ENCODE measurements around the gene MDGA2. TPM values are rescaled to one million over a fixed set of nuclear protein-coding genes. Genes with fewer than 3 reads are reported as not detected.

Gene MDGA2
- total RNA-seq (2022), result not detected in 2 replicates
- percentile 6 among the genes with signal in this experiment for Bru-seq, nascent RNA
- percentile 15 among the genes with signal in this experiment for BruChase-seq, experiment 1, labeled RNA remaining after a 2-hour chase
- percentile 11 among the genes with signal in this experiment for BruChase-seq, experiment 2, labeled RNA remaining after a 6-hour chase
- long read RNA-seq, result 0 reads

DNA sequence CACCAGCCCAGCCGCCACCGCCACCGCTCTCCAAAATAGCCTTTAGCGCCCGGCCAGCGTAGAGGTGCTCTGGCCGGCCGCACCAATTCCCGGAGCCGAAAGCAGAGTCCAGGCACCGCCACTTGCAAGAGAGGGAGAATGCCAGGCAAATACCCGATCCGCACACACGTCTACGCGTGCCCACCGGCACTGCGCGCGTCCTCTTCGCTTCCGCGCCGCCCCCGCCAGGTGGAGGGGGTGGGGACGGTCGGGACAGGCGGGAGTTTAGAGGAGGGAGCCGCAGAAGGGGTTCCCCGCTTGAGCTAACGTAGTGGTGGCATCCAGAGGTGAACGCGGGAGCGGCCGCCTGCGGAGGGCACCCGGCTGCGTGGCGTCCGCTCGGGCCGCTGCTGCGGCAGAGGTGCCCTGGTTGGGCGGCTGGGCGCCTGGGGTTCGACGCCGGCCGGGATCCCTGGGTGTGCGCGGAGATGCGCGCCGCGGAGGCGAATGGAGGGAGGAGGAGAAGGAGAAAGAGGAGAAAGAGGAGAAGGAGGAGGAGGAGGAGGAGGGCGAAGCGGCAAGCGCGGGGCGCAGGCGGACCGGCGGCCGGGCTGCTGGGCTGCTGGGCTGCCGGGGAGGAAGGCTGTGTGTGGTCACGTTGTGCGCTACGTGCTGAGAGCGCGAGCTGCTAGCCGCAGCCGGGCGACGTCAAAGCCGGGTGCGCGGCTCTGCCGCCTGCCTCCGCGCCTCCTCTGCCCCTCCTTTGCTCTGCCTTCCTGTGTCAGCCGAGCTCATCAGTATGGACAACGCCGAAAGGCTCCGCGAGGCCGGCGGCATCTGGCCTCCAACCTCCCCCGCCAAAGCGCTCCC lies at the start of gene MDGA2:
MDGA2 (minus strand) TSS at position 140 of the 849 bp plus-strand sequence.
- H3K4me1 Mint-ChIP-seq (ENCODE audit: low read depth, unreplicated experiment), result no peaks in the 10 kb centered on the region
- no peak for DNase-seq
- POLR2A ChIA-PET, result no interaction called here
- Histone ChIP-seq H3K27me3 (replicated peaks; ENCODE audit: control insufficient read depth, insufficient read depth, low read length) (no peaks in the 10 kb centered on the region), H3K36me3 (ENCODE audit: control insufficient read depth, insufficient read depth, low read length) (no peaks in the 10 kb centered on the region), H3K4me3 (ENCODE audit: low read depth, low read length) (no peak within 1 kb of the TSS), H3K9me3 (no peaks in the 10 kb centered on the region), H3K4me1 (no peaks in the 10 kb centered on the region)
- no peaks in the 10 kb centered on the region for H3K36me3 Mint-ChIP-seq (ENCODE audit: insufficient read depth, unreplicated experiment)
- no TSS peak for BruUV-seq (replicated peaks)
- intact Hi-C loops (cut with micrococcal nuclease; ENCODE audit: unreplicated experiment), result no loop called here
- no peaks in the 10 kb centered on the region for H3K27me3 Mint-ChIP-seq (ENCODE audit: insufficient read depth, unreplicated experiment)
- H3K4me3 Mint-ChIP-seq (ENCODE audit: unreplicated experiment), result no peak within 1 kb of the TSS
- H3K27ac Mint-ChIP-seq (ENCODE audit: unreplicated experiment), result no peak within 1 kb of the TSS
- TF ChIP-seq, protein P1, sequence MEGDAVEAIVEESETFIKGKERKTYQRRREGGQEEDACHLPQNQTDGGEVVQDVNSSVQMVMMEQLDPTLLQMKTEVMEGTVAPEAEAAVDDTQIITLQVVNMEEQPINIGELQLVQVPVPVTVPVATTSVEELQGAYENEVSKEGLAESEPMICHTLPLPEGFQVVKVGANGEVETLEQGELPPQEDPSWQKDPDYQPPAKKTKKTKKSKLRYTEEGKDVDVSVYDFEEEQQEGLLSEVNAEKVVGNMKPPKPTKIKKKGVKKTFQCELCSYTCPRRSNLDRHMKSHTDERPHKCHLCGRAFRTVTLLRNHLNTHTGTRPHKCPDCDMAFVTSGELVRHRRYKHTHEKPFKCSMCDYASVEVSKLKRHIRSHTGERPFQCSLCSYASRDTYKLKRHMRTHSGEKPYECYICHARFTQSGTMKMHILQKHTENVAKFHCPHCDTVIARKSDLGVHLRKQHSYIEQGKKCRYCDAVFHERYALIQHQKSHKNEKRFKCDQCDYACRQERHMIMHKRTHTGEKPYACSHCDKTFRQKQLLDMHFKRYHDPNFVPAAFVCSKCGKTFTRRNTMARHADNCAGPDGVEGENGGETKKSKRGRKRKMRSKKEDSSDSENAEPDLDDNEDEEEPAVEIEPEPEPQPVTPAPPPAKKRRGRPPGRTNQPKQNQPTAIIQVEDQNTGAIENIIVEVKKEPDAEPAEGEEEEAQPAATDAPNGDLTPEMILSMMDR (IDR thresholded peaks at IDR 0.05; ENCODE audit: insufficient read depth in 1 of 2, low read depth in 1 of 2, low read length in 1 of 2, severe bottlenecking in 1 of 2, unreplicated experiment in 1 of 2), result no peak
- H3K9me3 Mint-ChIP-seq (ENCODE audit: unreplicated experiment), result no peaks in the 10 kb centered on the region
- CTCF ChIA-PET, result no interaction called here

DNA sequence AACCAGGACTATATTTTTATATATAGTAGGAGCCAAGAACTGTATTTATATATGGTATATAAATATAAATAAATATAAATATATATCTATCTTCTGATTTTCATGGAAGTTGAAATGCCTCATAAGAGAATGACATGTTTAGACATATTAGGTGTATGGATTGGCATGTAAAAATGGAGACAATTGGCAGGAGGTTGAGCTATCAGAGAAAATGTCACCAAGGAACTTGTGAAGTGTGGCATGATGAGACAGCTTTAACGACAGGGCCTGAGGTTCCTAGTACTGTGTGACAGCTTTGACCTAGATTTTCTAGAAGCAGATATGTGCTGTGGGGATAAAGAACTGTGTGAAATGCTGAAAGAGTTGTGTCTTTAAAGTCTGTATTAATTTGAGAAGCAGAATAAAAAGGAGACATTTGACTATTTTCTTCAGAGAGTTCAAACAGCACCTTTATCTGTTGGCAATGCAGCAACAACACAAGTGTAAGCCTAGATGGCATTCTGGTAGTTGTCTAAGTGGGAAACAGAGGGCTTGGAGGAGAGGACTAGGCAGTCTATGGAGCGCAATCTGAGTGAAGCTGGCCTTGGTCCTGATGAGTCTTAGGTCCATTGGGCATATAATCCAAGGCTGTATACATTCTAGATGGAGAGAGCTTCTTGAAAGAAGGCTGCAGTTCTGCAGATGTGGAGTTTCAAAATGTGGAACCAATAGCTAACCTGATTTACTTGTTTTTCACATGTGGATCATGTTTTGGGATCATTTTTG lies 47.7 kb upstream of the MDGA2 start:
- no peaks in the 10 kb centered on the region for H3K4me1 ChIP-seq
- POLR2A ChIA-PET, result no interaction called here
- no peak overlapping the region for H3K4me3 ChIP-seq (ENCODE audit: low read depth, low read length)
- no peaks in the 10 kb centered on the region for H3K9me3 ChIP-seq
- TF ChIP-seq, protein P1 (IDR thresholded peaks at IDR 0.05; ENCODE audit: insufficient read depth in 1 of 2, low read depth in 1 of 2, low read length in 1 of 2, severe bottlenecking in 1 of 2, unreplicated experiment in 1 of 2), result no peak
- CTCF ChIA-PET, result no interaction called here
- BruUV-seq (replicated peaks), result no TSS peak
- H3K4me1 Mint-ChIP-seq (ENCODE audit: low read depth, unreplicated experiment), result no peaks in the 10 kb centered on the region
- no peaks in the 10 kb centered on the region for H3K36me3 ChIP-seq (ENCODE audit: control insufficient read depth, insufficient read depth, low read length)
- no peak for DNase-seq
- H3K9me3 Mint-ChIP-seq (ENCODE audit: unreplicated experiment), result no peaks in the 10 kb centered on the region
- H3K27me3 ChIP-seq (replicated peaks; ENCODE audit: control insufficient read depth, insufficient read depth, low read length), result no peaks in the 10 kb centered on the region
- H3K4me3 Mint-ChIP-seq (ENCODE audit: unreplicated experiment), result no peak overlapping the region
- H3K36me3 Mint-ChIP-seq (ENCODE audit: insufficient read depth, unreplicated experiment), result no peaks in the 10 kb centered on the region
- H3K27ac Mint-ChIP-seq (ENCODE audit: unreplicated experiment), result no peak overlapping the region
- H3K27me3 Mint-ChIP-seq (ENCODE audit: insufficient read depth, unreplicated experiment), result peaks cover 2% of the 10 kb centered on the region
- intact Hi-C loops (cut with micrococcal nuclease; ENCODE audit: unreplicated experiment), result no loop called here

DNA sequence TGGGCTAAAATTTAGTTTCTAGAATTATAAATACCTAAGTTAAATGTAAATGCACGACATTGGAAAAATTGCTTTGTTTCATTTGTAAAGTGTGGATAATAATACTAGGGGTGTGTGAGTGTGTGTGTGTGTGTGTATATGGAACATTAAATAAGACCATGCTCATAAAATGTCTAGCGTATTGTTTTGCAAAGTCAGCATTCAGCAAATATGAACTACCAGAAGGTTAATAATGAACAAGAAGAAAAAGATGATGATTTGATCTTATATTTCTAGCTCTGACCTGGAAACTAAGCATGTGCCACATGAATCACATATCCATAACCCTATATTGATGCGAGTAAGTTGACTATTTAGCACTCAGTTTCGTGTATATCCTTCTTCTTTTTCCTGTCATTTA lies 44.9 kb upstream of the MDGA2 start:
- no peak overlapping the region for H3K27ac Mint-ChIP-seq (ENCODE audit: unreplicated experiment)
- H3K36me3 Mint-ChIP-seq (ENCODE audit: insufficient read depth, unreplicated experiment), result no peaks in the 10 kb centered on the region
- Histone ChIP-seq H3K9me3 (no peaks in the 10 kb centered on the region), H3K4me3 (ENCODE audit: low read depth, low read length) (no peak overlapping the region), H3K36me3 (ENCODE audit: control insufficient read depth, insufficient read depth, low read length) (no peaks in the 10 kb centered on the region), H3K4me1 (no peaks in the 10 kb centered on the region), H3K27me3 (replicated peaks; ENCODE audit: control insufficient read depth, insufficient read depth, low read length) (no peaks in the 10 kb centered on the region)
- no peaks in the 10 kb centered on the region for H3K9me3 Mint-ChIP-seq (ENCODE audit: unreplicated experiment)
- H3K27me3 Mint-ChIP-seq (ENCODE audit: insufficient read depth, unreplicated experiment), result peaks cover under 1% of the 10 kb centered on the region
- no peak for DNase-seq
- TF ChIP-seq, protein P1 (IDR thresholded peaks at IDR 0.05; ENCODE audit: insufficient read depth in 1 of 2, low read depth in 1 of 2, low read length in 1 of 2, severe bottlenecking in 1 of 2, unreplicated experiment in 1 of 2), result no peak
- CTCF ChIA-PET, result no interaction called here
- POLR2A ChIA-PET, result no interaction called here
- BruUV-seq (replicated peaks), result no TSS peak
- H3K4me1 Mint-ChIP-seq (ENCODE audit: low read depth, unreplicated experiment), result no peaks in the 10 kb centered on the region
- intact Hi-C loops (cut with micrococcal nuclease; ENCODE audit: unreplicated experiment), result no loop called here
- H3K4me3 Mint-ChIP-seq (ENCODE audit: unreplicated experiment), result no peak overlapping the region

All from Caco-2 (cell line).